ENCODE data around the gene C11orf54. TPM values are rescaled to one million over a fixed set of nuclear protein-coding genes. Genes with fewer than 3 reads are reported as not detected.
A peak's percentile ranks its signal among the peaks of the same experiment; 100 is the strongest.

Gene C11orf54
- total RNA-seq, 4 donors from 2014 or later: 27.7 to 46.7 (median 37.9) TPM

DNA sequence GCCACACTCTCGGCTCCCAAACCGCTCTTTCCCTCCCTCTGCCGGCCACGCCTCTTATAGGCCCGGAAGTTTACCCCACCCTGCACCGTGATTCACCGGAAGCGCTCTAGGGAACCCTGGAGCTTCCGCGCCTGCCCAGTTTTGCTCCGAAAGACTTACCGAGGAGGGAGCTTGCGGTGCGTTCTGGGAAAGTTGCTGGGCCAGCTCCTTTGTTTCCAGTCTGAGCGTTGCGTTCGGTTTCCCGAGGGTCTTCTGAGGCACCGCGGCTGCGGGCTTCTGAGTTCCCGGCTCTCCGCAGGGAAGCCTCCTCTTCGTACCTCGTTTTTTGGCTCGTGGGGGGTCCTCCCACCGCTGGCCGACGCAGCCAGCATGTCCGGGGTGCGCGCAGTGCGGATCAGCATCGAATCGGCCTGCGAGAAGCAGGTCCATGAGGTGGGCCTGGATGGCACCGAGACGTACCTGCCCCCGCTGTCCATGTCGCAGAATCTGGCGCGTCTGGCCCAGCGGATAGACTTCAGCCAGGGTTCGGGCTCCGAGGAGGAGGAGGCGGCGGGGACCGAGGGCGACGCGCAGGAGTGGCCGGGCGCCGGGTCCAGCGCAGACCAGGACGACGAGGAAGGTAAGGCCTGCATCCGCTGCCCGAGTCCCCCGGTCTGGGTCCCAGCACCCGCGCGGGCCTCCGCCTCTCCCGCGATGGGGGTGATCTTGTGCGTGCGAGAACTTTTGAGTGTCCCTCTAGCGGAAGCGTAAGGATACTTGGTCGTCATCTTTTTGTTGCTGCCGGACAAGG, 42.9 kb downstream of the C11orf54 start, which contains the start of gene MED17:
Gene MED17, plus strand, starts transcription at position 138 of the 790 bp plus-strand sequence. Its CDS starts 232 bp downstream, at position 370.
- Histone ChIP-seq H3K9me3 (no peaks in the 10 kb centered on the region), H3K27ac (replicated peaks in 1 of 4) (peak within 1 kb of the TSS; percentile 92 to 99 (median 94)), H3K36me3 (peaks cover 0 to 16% (median 13%) of the 10 kb centered on the region in 4 donors), H3K4me3 (peak within 1 kb of the TSS; percentile 80 to 98 (median 85)), H3K27me3 (no peaks in the 10 kb centered on the region), H3K4me1 (peaks cover 29 to 39% (median 35%) of the 10 kb centered on the region in 4 donors)
- DNase-seq (ENCODE audit: extremely low spot score): peak; percentile 96
- TF ChIP-seq POLR2A (IDR thresholded peaks at IDR 0.05; ENCODE audit: low read depth) (no peak), POLR2AphosphoS5 (IDR thresholded peaks at IDR 0.05) (peak; percentile 95 to 98), CTCF (IDR thresholded peaks at IDR 0.05) (peak; percentile 34 to 57 (median 52))
- whole genome bisulfite sequencing: under 1% methylated on average over 30 of the region's 72 CpGs
- intact Hi-C loops (cut with DNase I): loop anchor here (2.0 kb wide), 1 partner anchor 44 kb away; the partner anchor contains the start of genes C11orf54 and TAF1D

DNA sequence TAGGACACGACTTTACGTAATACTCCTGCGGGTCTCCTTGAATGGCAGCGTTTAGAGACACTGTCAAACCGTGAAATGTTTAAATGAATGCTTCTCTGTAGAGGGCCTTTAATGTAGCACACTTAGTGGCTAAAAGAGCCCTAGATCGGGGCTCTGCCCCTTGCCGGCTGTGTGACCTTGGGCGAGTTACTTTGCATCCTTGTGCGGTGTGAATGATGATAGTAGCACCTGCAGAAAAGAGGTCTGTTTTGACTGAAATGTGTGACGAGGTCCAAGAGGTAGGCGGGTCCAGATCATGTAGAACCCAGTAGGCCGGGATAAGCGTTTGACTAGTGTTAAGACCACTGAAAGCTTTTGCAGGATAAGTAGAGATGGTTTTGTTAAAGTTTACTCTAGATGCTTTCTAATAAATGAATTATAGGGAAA, 43.5 kb downstream of the C11orf54 start:
- WGBS: under 1% methylated on average over 13 of the region's 13 CpGs
- peaks cover 4 to 22% (median 18%) of the 10 kb centered on the region in 4 donors for H3K36me3 ChIP-seq
- peak overlapping the region; percentile 92 to 99 (median 94) for H3K27ac ChIP-seq (replicated peaks in 1 of 4)
- TF ChIP-seq POLR2A (IDR thresholded peaks at IDR 0.05; ENCODE audit: low read depth): no peak
- TF ChIP-seq EP300 (IDR thresholded peaks at IDR 0.05): no peak
- no peak for TF ChIP-seq POLR2AphosphoS5 (IDR thresholded peaks at IDR 0.05)
- no peak for TF ChIP-seq CTCF (IDR thresholded peaks at IDR 0.05)
- intact Hi-C loops (cut with DNase I): loop anchor here (2.0 kb wide), 1 partner anchor 44 kb away; the partner anchor contains the start of genes C11orf54 and TAF1D
- peak overlapping the region; percentile 80 to 98 (median 85) for H3K4me3 ChIP-seq
- DNase-seq (ENCODE audit: extremely low spot score): no peak
- H3K4me1 ChIP-seq: peaks cover 29 to 39% (median 35%) of the 10 kb centered on the region in 4 donors
- no peaks in the 10 kb centered on the region for H3K9me3 ChIP-seq
- H3K27me3 ChIP-seq: no peaks in the 10 kb centered on the region

- H3K4me3 ChIP-seq: no peak overlapping the region
- peaks cover 11 to 18% (median 14%) of the 10 kb centered on the region in 4 donors for H3K4me1 ChIP-seq
- H3K36me3 ChIP-seq: peaks cover 67 to 88% (median 82%) of the 10 kb centered on the region in 4 donors
- no peak overlapping the region for H3K27ac ChIP-seq (replicated peaks in 1 of 4)
- intact Hi-C loops (cut with DNase I): loop anchor here (10.0 kb wide), 1 partner anchor 117 kb away; no protein-coding TSS in a partner anchor
- no peaks in the 10 kb centered on the region for H3K9me3 ChIP-seq
- TF ChIP-seq POLR2AphosphoS5 (IDR thresholded peaks at IDR 0.05): no peak
- TF ChIP-seq POLR2A (IDR thresholded peaks at IDR 0.05; ENCODE audit: low read depth): no peak
- TF ChIP-seq EP300 (IDR thresholded peaks at IDR 0.05): no peak
- no peak for TF ChIP-seq CTCF (IDR thresholded peaks at IDR 0.05)
- WGBS: 92% methylated on average over 5 of the region's 5 CpGs
- H3K27me3 ChIP-seq: no peaks in the 10 kb centered on the region
- DNase-seq (ENCODE audit: extremely low spot score): no peak
Observed at GRCh38 chr11:93791493-93791892, 50.0 kb downstream of the C11orf54 start.

- TF ChIP-seq POLR2AphosphoS5 (IDR thresholded peaks at IDR 0.05): no peak
- TF ChIP-seq POLR2A (IDR thresholded peaks at IDR 0.05; ENCODE audit: low read depth): no peak
- TF ChIP-seq EP300 (IDR thresholded peaks at IDR 0.05): no peak
- no peak for TF ChIP-seq CTCF (IDR thresholded peaks at IDR 0.05)
- Histone ChIP-seq H3K4me1 (no peaks in the 10 kb centered on the region), H3K9me3 (no peaks in the 10 kb centered on the region), H3K36me3 (peaks cover 77 to 99% (median 92%) of the 10 kb centered on the region in 4 donors), H3K27ac (replicated peaks in 1 of 4) (no peak overlapping the region), H3K4me3 (no peak overlapping the region), H3K27me3 (no peaks in the 10 kb centered on the region)
- WGBS: 94% methylated on average over 6 of the region's 6 CpGs
- DNase-seq (ENCODE audit: extremely low spot score): no peak
- intact Hi-C loops (cut with DNase I): loop anchor here (10.0 kb wide), 1 partner anchor 122 kb away; no protein-coding TSS in a partner anchor
Observed at GRCh38 chr11:93796441-93797231, 55.2 kb downstream of the C11orf54 start.

Measured in esophagus muscularis mucosa (tissue), 4 donors.